Mesothelial cell of epicardium (in vitro differentiated cells): Measurements from ENCODE around the gene IFI16. TPM values are rescaled to one million over a fixed set of nuclear protein-coding genes. Genes with fewer than 3 reads are reported as not detected.

ENCODE experiments used
- DNase-seq, 2 experiments: peaks; one replicate each; pipeline ENCODE4 v3.0.0; 2021; ENCODE audit warnings: low spot score in 2 of 2; ENCODE audit not compliant: unreplicated experiment in 2 of 2
- H3K27ac Mint-ChIP-seq: 2 replicates; pipeline ENCODE4 v1.8.0; 2021; ENCODE audit warnings: mixed read lengths
- H3K27me3 Mint-ChIP-seq: 2 replicates; pipeline ENCODE4 v1.8.0; 2021; ENCODE audit warnings: low read depth, mixed read lengths
- H3K36me3 Mint-ChIP-seq: 2 replicates; pipeline ENCODE4 v1.8.0; 2021; ENCODE audit warnings: mixed read lengths
- H3K4me1 Mint-ChIP-seq: 2 replicates; pipeline ENCODE4 v1.8.0; 2021; ENCODE audit warnings: mixed read lengths
- H3K4me3 Mint-ChIP-seq: 2 replicates; pipeline ENCODE4 v1.8.0; 2021; ENCODE audit warnings: mild to moderate bottlenecking, moderate library complexity, mixed read lengths
- H3K9me3 Mint-ChIP-seq: 2 replicates; pipeline ENCODE4 v1.8.0; 2021; ENCODE audit warnings: mixed read lengths
- total RNA-seq: library from RNA; stranded (reverse); gene quantifications from 3 replicates; pipeline ENCODE4 v1.2.1, GENCODE V29; 2021
- TF ChIP-seq, protein P1 (sequence below): fragments of 200-600 bp; sonication (generic); IDR thresholded peaks from one replicate; pipeline ENCODE4 v1.5.0; 2021; ENCODE audit warnings: antibody characterized with exemption; ENCODE audit not compliant: unreplicated experiment

The IFI16 gene
- total RNA-seq, 1 donor from 2014 or later, result 87.3 TPM

- Mint-ChIP-seq H3K27ac (no peak overlapping the region), H3K4me3 (no peak overlapping the region), H3K9me3 (no peaks in the 10 kb centered on the region), H3K4me1 (no peaks in the 10 kb centered on the region), H3K27me3 (no peaks in the 10 kb centered on the region), H3K36me3 (no peaks in the 10 kb centered on the region)
- DNase-seq, result no peak
- TF ChIP-seq, protein P1, sequence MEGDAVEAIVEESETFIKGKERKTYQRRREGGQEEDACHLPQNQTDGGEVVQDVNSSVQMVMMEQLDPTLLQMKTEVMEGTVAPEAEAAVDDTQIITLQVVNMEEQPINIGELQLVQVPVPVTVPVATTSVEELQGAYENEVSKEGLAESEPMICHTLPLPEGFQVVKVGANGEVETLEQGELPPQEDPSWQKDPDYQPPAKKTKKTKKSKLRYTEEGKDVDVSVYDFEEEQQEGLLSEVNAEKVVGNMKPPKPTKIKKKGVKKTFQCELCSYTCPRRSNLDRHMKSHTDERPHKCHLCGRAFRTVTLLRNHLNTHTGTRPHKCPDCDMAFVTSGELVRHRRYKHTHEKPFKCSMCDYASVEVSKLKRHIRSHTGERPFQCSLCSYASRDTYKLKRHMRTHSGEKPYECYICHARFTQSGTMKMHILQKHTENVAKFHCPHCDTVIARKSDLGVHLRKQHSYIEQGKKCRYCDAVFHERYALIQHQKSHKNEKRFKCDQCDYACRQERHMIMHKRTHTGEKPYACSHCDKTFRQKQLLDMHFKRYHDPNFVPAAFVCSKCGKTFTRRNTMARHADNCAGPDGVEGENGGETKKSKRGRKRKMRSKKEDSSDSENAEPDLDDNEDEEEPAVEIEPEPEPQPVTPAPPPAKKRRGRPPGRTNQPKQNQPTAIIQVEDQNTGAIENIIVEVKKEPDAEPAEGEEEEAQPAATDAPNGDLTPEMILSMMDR, result no peak
Measured at GRCh38 chr1:159066108-159066507, 56.4 kb downstream of the IFI16 start.

DNA sequence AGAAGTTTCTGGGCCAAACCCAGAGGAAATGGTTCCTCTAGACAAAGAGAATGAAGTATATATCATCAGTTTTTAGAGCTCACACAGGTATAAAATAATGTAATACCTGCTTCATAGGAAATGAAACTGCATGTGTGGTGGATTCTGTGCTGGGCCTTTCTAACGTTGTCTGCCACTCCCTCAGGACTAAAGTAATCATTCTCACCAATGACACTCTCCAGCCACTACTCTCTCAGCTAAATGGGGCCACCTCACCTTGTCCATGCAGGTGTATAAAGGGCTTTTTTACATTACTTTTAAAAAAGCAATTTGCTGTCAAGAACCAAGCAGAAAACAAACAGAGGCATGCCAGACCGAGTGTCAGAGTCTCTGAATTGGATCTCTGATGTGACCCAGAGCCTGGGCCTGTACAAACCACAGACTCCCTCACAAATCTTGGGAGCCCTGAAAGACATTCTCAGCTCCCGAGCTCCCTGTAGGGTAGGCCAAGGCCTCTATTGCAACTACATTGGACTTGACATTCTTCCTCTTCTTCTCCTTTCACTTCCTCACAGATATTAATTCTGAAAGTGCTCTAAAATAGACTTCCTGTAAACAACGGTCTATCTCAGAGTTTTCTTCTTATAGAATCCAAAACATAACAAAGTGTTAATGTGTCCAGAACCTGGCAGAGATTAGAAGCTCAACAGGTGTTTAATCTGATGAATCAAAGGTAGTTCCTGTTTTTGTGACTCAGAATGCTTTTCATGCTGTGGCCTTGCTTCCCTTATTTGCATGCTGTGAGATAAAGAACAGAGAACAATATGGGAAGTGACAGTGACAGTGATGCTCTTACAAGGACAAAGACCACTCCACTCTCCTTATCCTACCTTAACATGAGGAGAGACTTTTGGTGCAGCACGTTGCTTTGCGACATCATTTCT is 58.3 kb downstream of the IFI16 start:
- Mint-ChIP-seq H3K4me1 (no peaks in the 10 kb centered on the region), H3K36me3 (no peaks in the 10 kb centered on the region), H3K27ac (no peak overlapping the region), H3K27me3 (no peaks in the 10 kb centered on the region), H3K4me3 (no peak overlapping the region), H3K9me3 (no peaks in the 10 kb centered on the region)
- TF ChIP-seq, protein P1, result no peak
- DNase-seq, result no peak

DNA sequence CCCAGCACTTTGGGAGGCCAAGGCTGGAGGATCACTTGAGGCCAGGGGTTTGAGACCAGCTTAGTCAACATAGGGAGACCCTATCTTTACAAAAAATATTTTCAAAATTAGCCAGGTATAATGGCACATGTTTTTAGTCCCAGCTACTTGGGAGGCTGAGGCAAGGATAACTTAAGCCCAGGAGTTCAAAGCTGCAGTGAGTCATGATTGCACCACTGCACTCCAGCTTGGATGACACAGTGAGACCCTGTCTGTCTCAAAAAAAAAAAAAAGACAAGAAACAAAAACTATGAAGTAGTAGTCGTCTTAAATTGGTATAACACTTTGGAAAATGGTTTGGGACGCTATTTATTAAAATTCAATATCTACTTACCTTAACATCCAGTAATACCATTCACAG is 59.2 kb downstream of the IFI16 start:
- TF ChIP-seq, protein P1, result no peak
- Mint-ChIP-seq H3K4me3 (no peak overlapping the region), H3K36me3 (no peaks in the 10 kb centered on the region), H3K27me3 (no peaks in the 10 kb centered on the region), H3K27ac (no peak overlapping the region), H3K9me3 (no peaks in the 10 kb centered on the region), H3K4me1 (no peaks in the 10 kb centered on the region)
- DNase-seq, result no peak

DNA sequence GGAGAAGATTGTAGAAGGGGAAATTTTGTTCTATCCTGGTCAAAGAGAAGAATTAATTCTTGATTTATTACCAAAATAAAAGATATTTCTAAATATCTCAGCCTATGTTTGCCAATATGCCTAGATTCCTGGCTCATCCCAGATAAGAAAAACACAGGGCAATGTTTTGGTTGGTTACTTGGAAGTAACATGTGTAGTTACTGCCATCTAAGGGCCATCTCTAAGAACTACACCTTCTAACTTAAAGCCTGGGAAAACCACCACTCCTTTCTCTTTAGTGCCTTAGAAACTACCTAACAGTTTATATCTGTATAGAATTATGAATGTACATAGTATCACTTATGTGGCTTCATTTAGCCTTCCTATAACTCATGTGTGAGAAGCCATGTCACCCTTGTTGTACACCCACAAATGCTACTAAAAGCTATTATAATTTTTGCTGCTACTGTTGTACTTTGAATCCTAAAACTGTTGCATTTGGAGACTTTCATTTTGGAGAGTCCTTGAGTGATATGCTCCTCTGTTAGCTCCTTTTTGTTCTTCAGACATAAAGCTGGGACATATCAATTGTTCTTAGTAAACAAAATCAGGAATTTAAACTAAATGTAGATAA is 62.4 kb downstream of the IFI16 start:
- H3K4me1 Mint-ChIP-seq, result no peaks in the 10 kb centered on the region
- TF ChIP-seq, protein P1, result peak; percentile 62
- no peaks in the 10 kb centered on the region for H3K9me3 Mint-ChIP-seq
- DNase-seq, result no peak
- peaks cover 3% of the 10 kb centered on the region for H3K27me3 Mint-ChIP-seq
- no peaks in the 10 kb centered on the region for H3K36me3 Mint-ChIP-seq
- no peak overlapping the region for H3K4me3 Mint-ChIP-seq
- H3K27ac Mint-ChIP-seq, result no peak overlapping the region

GRCh38 chr1:159076438-159077119 is 66.9 kb downstream of the IFI16 start, which contains the start of gene AIM2:
TSS of gene AIM2 (minus strand) at chr1:159076766. CDS start at chr1:159073499, 3,267 bp downstream.
- TF ChIP-seq, protein P1, result no peak
- peaks cover 3% of the 10 kb centered on the region for H3K27me3 Mint-ChIP-seq
- H3K4me3 Mint-ChIP-seq, result no peak within 1 kb of the TSS
- H3K27ac Mint-ChIP-seq, result no peak within 1 kb of the TSS
- H3K4me1 Mint-ChIP-seq, result no peaks in the 10 kb centered on the region
- no peaks in the 10 kb centered on the region for H3K9me3 Mint-ChIP-seq
- no peak for DNase-seq
- H3K36me3 Mint-ChIP-seq, result no peaks in the 10 kb centered on the region
